RWPE1 (cell line): ENCODE data around the gene ICAM3.
"Not testable (repeated sequence)": the region's sequence is repeated elsewhere in the genome, so short reads cannot be mapped to it uniquely, and the experiment has no call there.

ENCODE experiments used
- CTCF ChIA-PET: fragments of 350-600 bp; sonication (Branson Sonifier 250); formaldehyde crosslinking; extraction: SDS; loops from one replicate; lab custom pipeline; 2021; lab: Yijun Ruan, JAX
- POLR2A ChIA-PET: fragments of 400-600 bp; formaldehyde crosslinking; extraction: SDS; loops from one replicate; lab custom pipeline; 2020; ENCODE audit warnings: antibody characterized with exemption; ENCODE audit not compliant: low non-redundant PET; lab: Yijun Ruan, JAX
- DNase-seq: peaks from one replicate; pipeline ENCODE4 v3.0.0; 2012; ENCODE audit warnings: low spot score
- H3K27ac ChIP-seq: fragments of 450-650 bp; 2 replicates; pipeline ENCODE4 v1.5.1; 2017
- TF ChIP-seq, protein P1 (sequence below): fragments of 450-650 bp; conservative IDR thresholded peaks from 2 replicates; pipeline ENCODE4 v1.5.1; 2017; ENCODE audit warnings: low read depth, mild to moderate bottlenecking

The ICAM3 gene

DNA sequence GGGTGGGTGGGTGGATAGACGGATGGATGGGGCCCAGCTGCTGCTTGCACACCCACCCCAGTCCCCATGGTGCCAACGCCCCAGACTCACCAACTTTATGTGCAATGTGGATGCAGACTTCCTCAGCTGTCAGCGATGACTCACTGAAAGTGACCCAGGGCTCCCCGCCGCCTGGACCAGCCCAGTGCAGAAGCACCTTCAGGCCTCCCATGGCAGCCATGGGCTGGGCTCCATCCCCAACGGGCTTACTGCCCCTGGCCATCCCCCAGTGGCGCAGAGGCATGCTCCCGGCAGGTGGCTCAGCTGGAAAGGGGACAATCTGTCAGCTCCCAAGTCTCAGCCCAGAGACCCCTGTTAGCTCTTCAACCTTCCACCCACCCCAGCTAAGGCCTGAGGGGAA is 38.7 kb upstream of the ICAM3 start:
- H3K27ac ChIP-seq: no peak overlapping the region
- ChIA-PET CTCF (interaction anchor here (0.7 kb wide), 1 partner anchor 119 kb away, joined by 3 read pairs; no protein-coding TSS in a partner anchor), POLR2A (no interaction called here)
- DNase-seq: no peak
- TF ChIP-seq, protein P1, sequence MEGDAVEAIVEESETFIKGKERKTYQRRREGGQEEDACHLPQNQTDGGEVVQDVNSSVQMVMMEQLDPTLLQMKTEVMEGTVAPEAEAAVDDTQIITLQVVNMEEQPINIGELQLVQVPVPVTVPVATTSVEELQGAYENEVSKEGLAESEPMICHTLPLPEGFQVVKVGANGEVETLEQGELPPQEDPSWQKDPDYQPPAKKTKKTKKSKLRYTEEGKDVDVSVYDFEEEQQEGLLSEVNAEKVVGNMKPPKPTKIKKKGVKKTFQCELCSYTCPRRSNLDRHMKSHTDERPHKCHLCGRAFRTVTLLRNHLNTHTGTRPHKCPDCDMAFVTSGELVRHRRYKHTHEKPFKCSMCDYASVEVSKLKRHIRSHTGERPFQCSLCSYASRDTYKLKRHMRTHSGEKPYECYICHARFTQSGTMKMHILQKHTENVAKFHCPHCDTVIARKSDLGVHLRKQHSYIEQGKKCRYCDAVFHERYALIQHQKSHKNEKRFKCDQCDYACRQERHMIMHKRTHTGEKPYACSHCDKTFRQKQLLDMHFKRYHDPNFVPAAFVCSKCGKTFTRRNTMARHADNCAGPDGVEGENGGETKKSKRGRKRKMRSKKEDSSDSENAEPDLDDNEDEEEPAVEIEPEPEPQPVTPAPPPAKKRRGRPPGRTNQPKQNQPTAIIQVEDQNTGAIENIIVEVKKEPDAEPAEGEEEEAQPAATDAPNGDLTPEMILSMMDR: no peak

DNA sequence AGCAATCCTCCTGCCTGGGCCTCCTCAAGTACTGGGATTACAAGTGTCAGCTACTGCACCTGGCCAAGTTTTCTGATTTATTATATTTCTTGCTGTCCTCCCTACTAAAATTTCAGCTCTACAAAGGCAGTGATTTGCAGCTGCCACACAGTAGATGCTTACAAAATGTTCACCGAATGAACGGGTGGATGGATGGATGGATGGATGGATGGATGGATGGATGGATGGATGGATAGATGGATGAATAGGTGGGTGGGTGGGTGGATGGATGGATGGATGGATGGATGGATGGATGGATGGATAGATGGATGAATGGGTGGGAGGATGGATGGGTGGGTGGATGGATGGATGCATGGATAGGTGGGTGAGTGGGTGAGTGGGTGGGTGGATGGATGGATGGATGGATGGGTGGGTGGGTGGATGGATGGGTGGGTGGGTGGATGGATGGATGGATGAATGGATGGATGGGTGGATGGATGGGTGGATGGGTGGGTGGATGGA is 37.8 kb upstream of the ICAM3 start:
- POLR2A ChIA-PET, CTCF ChIA-PET, H3K27ac ChIP-seq, DNase-seq: not testable (repeated sequence)

DNA sequence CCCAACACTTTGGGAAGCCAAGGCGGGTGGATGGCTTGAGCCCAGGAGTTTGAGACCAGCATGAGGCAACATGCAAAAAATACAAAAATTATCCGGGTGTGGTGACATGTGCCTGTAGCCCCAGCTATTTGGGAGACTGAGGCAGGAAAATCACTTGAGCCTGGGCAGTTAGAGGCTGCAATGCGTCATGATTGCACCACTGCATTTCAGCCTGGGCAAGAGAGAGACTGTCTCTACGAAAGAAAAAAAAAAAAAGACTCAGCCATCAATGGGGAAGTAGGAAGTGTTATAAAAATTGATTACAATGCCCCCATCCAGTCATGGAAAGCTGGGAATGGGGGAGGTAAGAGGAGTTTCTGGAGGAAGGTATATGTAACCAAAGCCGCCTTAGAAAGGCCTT is 35.5 kb upstream of the ICAM3 start:
- ChIA-PET CTCF (interaction anchor here (0.6 to 0.8 kb wide), 2 partner anchors 30 to 116 kb away, joined by 3 to 4 read pairs; no protein-coding TSS in a partner anchor), POLR2A (no interaction called here)
- H3K27ac ChIP-seq: no peak overlapping the region
- TF ChIP-seq, protein P1: no peak
- no peak for DNase-seq

DNA sequence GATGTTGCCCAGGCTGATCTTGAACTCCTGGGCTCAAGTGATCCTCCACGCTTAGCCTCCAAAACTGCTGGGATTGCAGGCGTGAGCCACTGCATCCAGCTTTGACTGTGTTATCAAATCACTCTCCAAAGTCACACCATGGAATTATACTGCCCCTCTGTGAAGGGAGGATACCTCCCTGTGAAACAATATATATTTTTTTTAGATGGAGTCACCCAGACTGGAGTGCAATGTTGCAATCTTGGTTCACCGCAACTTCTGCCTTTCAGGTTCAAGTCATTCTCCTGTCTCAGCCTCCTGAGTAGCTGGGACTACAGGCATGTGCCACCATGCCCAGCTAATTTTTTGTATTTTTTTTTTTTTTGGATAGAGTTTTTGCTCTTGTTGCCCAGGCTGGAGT is 33.3 kb upstream of the ICAM3 start:
- H3K27ac ChIP-seq: no peak overlapping the region
- TF ChIP-seq, protein P1: no peak
- ChIA-PET CTCF (interaction anchor here (0.5 to 2.1 kb wide), 3 partner anchors 13 to 1217 kb away, joined by 3 to 9 read pairs (median 4); no protein-coding TSS in a partner anchor), POLR2A (interaction anchor here (0.6 kb wide), 1 partner anchor 49 kb away, joined by 3 read pairs; no protein-coding TSS in a partner anchor)
- DNase-seq: no peak

DNA sequence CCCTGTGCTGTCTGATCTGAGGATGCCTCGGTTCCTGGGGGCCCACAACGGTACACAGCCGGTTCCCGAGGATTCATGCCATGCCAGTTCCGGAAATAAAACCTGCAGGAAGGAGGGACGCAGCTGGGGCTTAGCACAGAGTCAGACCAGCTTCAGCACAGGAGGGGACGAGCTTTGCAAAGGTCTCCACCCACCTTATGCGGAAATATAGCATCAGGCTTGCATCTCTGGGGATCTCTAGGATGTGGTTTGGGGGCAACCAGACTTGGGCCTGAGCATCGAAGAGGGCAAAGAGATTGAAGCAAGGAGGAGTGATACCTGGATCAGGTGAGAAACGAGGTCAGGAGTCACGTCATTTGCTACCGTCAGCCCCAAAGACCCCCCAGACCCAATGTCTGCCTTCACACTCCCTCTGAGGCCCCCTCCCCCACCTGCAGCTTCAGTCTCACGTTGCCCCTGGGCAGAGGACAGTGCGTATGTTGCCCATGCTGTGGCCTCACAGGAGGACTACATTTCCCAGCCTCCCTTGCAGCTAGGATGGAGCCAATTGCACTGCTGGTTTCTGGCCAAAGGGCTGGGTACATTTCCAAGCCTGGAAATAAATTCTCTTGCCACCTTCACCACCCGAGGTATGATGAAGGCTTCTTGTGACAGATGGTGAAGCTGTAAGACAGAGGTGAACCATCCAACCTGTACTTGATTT is 28.8 kb upstream of the ICAM3 start:
- ChIA-PET POLR2A (no interaction called here), CTCF (interaction anchor here (0.6 to 0.9 kb wide), 4 partner anchors 12 to 105 kb away, joined by 3 to 6 read pairs (median 3); partner anchors contain the start of gene TYK2)
- DNase-seq: no peak
- TF ChIP-seq, protein P1: no peak
- no peak overlapping the region for H3K27ac ChIP-seq

DNA sequence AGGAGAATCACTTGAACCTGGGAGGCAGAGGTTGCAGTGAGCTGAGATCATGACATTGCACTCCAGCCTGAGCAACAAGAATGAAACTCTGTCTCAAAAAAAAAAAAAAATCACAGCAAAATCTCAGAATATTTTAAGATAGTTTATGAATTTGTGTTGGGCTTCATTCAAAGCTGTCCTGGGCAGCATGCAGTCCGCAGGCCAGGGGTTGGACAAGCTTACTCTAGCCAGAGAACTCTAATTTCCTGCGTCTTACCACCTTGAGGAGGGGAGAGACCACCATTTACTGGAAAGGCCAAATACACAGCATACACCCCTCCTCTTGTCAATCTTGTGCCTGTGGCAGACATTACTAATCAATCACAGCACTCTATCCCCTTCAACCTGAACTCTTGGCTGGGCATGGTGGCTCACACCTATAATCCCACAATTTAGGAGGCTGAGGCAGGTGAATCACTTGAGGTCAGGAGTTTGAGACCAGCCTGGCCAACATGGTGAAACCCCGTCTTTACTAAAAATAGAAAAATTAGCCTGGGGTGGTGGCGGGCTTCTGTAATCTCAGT is 27.6 kb upstream of the ICAM3 start:
- DNase-seq: not testable (repeated sequence)

DNA sequence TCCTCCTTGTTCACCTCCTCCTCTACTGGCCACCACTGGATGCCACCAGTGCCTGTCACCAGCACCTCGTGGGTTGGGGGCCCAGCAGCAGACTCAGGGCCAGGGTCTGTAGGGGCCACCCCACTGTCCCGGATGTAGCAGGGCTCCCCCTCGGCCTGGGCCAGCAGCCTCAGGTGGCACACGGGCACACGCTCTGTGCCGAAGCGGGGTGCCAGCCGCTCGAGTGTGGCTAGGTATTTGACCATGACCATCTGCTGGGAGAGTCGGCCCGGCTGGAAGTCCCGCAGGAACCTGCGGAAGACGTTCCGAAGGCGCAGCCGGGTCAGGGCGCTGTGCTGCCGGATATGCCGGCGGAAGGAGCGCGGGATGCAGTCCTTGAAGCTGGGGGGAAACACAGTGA is 26.1 kb upstream of the ICAM3 start:
- CTCF ChIA-PET: no interaction called here
- POLR2A ChIA-PET: interaction anchor here (0.6 kb wide), 1 partner anchor 48 kb away, joined by 3 read pairs; no protein-coding TSS in a partner anchor
- no peak for DNase-seq
- no peak overlapping the region for H3K27ac ChIP-seq
- TF ChIP-seq, protein P1: no peak

More for the DNA sequence above, 27.6 kb upstream of the ICAM3 start:
- POLR2A ChIA-PET, H3K27ac ChIP-seq: not testable (repeated sequence)
- CTCF ChIA-PET: interaction anchor here (0.6 kb wide), 1 partner anchor 108 kb away, joined by 4 read pairs; no protein-coding TSS in a partner anchor
